ENCODE measurements around the gene NBAS.

DNA sequence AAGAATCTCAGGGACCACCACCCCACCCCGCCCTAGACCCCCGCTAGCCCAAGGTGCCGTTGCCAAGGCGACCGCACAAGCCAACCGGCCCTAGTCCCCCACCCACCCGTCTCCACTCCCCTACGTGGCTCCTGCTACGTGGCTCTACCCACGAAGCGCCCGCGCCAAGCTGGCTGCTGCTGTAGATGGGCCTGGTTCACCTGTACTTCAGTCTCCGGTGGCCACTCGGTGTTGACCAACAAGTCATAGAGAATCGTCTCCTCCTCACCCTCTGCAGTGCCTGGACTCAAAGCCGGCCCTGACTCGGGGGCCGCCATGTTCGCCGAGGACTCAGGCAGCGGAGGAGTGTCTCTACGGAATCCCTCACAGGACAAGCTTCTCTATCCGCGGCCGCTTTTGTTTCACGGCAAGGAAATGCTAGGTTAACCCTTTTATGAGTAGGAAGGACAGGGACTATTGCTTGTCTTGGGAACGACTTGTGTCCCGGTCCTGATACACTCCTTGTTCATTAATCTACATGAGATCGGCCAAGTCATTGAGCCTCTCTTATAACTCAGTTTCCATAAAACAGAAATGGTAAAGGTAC, at the start of gene NBAS:
- no peak for TF ChIP-seq EZH2phosphoT487 (IDR thresholded peaks at IDR 0.05; ENCODE audit: borderline replicate concordance, low read depth, low read length)
- TF ChIP-seq, protein P1, sequence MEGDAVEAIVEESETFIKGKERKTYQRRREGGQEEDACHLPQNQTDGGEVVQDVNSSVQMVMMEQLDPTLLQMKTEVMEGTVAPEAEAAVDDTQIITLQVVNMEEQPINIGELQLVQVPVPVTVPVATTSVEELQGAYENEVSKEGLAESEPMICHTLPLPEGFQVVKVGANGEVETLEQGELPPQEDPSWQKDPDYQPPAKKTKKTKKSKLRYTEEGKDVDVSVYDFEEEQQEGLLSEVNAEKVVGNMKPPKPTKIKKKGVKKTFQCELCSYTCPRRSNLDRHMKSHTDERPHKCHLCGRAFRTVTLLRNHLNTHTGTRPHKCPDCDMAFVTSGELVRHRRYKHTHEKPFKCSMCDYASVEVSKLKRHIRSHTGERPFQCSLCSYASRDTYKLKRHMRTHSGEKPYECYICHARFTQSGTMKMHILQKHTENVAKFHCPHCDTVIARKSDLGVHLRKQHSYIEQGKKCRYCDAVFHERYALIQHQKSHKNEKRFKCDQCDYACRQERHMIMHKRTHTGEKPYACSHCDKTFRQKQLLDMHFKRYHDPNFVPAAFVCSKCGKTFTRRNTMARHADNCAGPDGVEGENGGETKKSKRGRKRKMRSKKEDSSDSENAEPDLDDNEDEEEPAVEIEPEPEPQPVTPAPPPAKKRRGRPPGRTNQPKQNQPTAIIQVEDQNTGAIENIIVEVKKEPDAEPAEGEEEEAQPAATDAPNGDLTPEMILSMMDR (conservative IDR thresholded peaks at IDR 0.05; ENCODE audit: low read length) = no peak

All from OCI-LY7 (cell line).